NCI-H146 (cell line): ENCODE measurements around the gene PNMA6E.

ENCODE experiments used
- DNase-seq: peaks from one replicate; lab custom pipeline; 2025; lab: John Stamatoyannopoulos, UW

PNMA6E gene

GRCh38 chrX:153384390-153384789 lies 16.8 kb downstream of the PNMA6E start:
- no peak for DNase-seq

GRCh38 chrX:153382563-153383482 lies 18.3 kb downstream of the PNMA6E start:
- DNase-seq = no peak

DNA sequence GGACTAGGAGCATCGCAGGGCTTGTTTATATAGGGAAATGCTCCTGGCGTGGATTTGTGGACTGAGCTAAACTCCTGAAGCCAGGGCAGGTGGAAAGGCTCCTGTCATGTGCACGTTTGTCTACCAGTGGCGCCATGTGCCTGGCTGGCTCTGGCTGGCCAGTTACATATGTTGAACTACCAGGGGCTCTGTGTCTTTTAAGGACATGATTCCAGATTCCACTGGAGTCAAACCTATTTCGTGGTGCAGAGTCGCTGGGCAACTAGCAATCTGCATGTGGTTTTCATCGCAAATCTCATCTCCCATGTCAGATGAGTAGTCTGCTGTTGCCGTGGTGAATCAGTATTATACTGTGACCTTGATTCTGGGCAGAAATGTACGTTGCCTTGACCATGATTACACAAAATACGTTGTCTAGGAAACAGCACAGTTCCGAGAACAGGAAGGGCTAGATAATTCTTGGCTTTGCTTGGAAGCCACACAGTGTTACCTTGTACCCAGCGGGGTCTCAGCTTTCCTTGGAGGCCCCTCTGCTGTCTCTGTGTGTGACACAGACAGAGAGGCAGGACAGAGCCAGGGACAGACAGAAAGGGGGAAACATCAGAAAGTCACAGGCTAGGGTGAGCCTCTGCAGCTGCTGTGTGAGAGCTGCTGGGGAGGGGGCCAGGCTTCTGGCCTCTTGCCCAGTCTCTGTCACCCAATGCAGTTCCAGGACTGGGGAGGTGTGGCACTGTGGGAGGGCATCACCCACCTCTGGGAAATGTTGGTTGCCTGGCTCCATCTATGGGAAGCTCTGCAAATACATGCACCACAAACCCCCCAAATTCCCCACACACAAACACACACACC lies 19.2 kb downstream of the PNMA6E start:
- DNase-seq = peak; percentile 83

DNA sequence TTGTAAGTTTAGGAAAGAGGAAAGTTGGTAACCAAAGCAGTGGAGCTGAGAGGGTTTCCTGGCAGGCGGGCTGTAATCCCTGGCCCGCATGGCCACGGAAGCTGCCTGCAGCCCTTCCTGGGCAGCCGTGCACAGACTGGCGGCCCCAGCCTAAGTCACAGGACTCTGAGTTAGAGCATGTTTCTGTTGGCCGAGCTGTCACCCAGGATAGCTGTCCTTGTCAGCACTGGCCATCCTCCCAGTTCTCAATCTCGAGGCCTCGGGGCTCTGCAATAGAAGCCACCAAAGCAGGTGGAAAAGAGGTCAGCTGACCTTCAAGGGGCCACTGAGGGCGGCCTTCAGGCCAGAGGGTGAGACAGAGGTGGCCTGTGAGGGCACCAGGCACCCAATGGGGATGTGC lies 20.5 kb downstream of the PNMA6E start:
- no peak for DNase-seq

DNA sequence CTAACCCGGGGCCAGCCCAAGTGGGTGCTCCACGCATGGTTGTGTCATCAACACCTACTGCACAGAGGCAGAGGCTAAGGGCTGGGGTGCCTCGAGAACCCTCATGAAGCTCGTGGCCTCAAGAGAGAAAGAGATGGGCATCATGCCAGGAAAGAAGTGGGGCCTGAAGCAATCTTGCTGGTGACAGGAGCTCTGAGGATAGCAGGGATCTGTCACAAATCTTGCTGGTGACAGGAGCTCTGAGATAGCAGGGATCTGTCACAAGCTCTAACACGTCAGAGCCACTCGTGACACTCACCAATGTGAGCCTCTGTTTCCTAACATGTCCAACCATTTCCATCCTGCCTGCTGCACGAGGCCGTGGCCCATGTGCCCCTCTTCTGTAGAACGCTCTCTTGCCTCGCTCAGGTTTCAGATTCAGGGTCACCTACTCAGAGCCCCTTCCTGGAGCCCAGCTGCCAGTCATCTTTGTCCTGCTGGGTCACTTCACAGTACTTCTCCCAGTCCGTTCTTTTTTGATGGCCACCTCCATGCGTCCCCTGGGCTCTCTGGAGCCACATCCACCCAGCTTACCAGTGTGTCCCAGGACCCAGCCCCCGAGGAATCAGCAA lies 21.1 kb downstream of the PNMA6E start:
- no peak for DNase-seq

DNA sequence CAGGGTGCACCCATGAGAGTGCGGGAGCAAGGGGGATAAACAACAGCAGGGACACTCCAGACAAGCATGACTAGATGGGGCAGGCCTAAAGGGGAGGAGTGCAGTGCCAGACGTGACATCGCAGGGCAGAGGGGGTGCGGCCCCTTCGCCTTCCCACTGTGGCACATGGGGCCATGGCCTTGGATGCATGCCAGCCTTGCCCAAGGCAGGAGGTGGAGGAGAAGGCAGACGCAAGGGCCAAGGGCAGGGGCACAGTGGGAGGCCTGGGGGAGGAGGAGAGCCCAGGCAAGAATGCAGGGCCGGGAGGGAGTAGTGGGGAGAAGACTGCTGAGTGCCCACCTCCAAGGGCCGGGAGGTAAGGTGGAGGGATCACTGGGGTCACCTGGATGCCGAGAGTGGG lies 21.6 kb downstream of the PNMA6E start:
- DNase-seq = no peak

DNA sequence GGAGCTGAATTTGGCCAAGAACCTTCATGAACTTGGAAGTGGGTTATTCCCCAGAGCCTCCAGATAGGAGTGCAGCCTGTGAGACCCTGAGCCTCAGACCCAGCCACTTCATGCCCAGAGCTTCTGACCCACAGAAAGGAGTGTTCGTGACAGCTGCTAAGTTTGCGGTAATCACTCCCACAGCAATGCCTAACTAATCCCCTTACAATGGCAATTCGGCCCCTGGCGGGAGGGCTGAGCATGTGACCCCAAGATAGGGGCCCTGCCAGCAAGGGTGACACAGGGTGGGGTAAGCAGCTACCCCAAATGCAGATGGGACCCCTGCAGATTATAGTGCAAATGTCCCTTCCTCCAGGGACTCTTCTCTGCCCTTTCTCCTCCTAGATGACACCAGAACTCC lies 22.5 kb downstream of the PNMA6E start:
- no peak for DNase-seq

- no peak for DNase-seq
Measured at GRCh38 chrX:153377727-153378126, 23.4 kb downstream of the PNMA6E start.

- no peak for DNase-seq
Measured at GRCh38 chrX:153375571-153375970, 25.6 kb downstream of the PNMA6E start.

DNA sequence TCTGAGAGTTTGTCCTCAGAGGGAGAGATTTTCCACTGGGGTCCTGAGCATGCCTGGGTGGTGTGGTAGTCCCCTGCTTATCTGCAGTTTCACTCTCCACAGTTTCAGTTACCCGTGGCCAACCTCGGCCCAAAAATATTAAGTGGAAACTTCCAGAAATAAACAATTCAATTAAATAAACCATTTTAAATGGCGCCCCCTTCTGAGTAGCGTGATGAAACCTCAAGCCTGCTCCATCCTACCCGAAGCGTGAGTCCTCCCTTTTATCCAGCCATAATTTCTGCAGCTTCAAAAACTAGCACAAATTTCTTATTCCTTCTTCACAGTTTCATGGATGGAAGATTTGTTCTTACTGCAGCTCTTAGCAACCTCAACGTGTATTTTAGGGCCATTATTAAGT lies 26.7 kb downstream of the PNMA6E start:
- DNase-seq = no peak

GRCh38 chrX:153372949-153373348 lies 28.2 kb downstream of the PNMA6E start:
- no peak for DNase-seq

DNA sequence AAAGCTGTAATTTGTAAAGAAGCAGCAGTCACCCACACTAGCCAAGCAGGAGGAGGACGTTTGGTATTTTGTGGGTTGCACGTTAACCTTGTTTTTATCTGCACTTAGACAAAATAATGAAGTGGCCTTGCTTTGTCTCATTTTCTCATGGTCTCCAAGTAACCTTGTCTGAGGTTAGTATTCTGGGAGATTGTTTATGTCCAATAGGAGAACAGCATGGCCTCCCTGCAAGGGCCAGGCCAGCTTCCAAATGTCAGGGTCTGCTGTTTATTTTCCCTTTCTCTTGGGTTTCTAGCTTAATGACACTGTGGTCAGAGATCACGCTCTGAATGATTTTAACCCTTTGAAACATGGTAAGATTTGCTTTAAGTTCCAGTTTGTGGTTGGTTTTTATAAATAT lies 29.9 kb downstream of the PNMA6E start:
- DNase-seq = no peak

DNA sequence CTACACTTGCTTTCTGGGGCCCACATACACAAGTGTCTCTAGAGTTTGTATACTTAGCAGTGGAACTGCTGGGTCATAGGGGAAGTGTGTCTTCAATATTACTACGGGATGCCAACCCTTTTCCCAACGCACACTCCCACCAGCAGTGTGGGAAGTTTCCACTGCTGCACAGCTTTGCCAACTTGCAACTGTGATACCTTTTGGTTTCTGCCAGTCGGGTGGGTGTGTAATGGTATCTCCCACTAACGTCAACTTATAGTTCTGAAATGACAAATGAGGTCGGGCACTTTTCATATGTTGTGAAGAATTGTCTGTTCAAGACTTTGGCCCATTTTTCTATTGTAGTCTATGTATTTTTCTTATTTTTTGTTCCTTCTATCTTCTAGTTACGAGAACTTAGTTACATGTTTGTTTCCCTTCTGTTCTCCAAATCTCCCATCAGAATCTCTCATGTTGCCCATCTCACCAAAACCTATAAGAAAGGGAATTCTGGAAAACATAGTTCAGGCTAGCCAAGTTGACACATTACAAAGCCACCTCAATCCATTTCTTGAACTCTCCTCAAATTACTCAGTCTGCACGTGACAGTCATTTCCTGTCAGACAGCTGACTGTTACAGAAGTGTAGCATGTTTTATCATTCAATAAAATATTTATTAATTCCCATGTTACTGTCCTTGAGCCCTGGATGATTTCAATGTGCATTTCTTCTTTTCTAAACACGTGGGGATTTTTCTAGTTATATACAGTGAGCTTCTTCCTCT lies 30.7 kb downstream of the PNMA6E start:
- DNase-seq = no peak

GRCh38 chrX:153366878-153367538 lies 34.1 kb downstream of the PNMA6E start:
- DNase-seq = no peak

- DNase-seq = no peak
Measured at GRCh38 chrX:153366119-153366518, 35.0 kb downstream of the PNMA6E start.

- no peak for DNase-seq
Measured at GRCh38 chrX:153365670-153366069, 35.5 kb downstream of the PNMA6E start.

DNA sequence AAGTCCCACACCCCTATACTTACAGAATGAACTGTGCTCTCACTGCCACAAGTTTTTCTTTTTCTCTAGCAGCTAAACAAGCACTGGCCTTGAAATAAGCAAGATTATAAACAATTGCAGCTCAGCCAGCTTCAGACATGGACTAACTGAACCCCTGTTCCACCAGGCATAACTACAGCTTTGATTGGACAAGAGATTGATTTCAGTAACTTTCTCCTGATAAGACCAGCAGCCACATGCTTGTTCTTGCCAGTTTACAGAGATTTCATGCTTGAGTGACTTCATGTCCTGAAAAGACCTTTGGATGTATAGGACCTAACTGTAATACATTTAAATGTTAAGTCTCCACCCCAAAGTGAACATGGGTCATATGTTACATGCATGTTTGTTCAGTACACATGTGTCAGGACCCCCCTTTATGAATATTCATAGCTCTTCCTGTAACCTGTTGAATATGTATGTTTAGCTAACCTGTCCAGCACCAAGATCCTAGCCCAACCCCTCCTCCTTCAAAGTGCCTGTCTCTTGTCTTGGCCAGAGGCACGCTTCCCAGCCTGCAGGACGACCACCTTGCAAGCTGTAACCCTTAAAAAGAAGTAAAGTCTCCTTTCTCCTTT lies 39.3 kb downstream of the PNMA6E start:
- DNase-seq = no peak

GRCh38 chrX:153357877-153358276 lies 43.3 kb downstream of the PNMA6E start:
- no peak for DNase-seq

DNA sequence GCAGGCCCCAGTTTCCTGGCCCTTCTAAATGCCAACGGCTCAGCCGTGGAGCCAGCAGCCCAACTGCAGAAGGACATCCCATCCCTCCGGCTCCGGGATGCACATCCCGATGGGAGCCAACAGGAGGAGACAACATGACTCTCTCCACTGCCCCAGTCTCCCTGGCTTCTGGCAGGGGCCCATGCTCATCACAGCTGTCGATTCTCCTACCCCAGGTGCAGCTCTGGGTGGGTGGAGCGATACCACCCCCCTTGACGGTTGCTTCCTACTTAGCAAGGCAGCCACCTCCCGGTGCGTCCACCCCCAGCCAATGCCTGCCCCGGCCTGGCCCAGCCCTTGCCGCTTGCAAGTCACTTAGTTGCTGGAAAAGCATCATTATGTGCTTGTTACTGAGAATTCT lies 47.7 kb downstream of the PNMA6E start:
- peak; percentile 68 for DNase-seq

GRCh38 chrX:153352858-153353257 lies 48.3 kb downstream of the PNMA6E start:
- DNase-seq = no peak

DNA sequence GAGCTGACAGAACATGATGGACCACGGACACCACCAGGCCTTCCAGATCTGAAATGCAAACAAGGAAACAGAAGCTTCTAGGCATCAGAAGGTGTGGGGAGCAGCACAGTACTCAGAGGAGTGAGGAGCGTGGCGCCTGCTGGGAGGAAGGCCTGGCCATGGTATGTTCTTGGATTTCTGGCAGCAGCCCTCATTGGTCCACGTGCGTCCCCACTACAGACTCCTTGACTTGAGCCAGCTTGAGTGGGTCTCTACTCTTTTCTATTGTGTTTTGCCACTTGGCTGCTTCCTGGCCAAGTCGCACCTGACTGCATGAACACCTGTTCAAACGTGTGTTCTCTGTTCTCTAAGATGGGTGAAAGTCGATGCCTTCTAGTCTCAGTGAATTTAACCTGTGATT lies 49.2 kb downstream of the PNMA6E start:
- no peak for DNase-seq
